HG02981 (cell line): ENCODE data around the gene WASF2.
A peak's percentile ranks its signal among the peaks of the same experiment; 100 is the strongest.
"Not testable (repeated sequence)": the region's sequence is repeated elsewhere in the genome, so short reads cannot be mapped to it uniquely, and the experiment has no call there.

Experiments used
- ATAC-seq: cut with Tn5 transposase; IDR thresholded peaks from one replicate; pipeline ENCODE4 v1.9.1; 2021; ENCODE audit warnings: mild to moderate bottlenecking, moderate library complexity; ENCODE audit not compliant: unreplicated experiment

Gene WASF2

GRCh38 chr1:27489973-27490741, at the start of gene WASF2:
Gene WASF2, minus strand, starts transcription at chr1:27490167. Its CDS starts 61,277 bp downstream, at chr1:27428890.
- ATAC-seq: peak; percentile 79

GRCh38 chr1:27538793-27539192, 48.8 kb upstream of the WASF2 start:
- ATAC-seq: no peak

- not testable (repeated sequence) for ATAC-seq
These were observed 48.3 kb upstream of the WASF2 start for GRCh38 chr1:27538305-27538676.

GRCh38 chr1:27536767-27537166, 46.8 kb upstream of the WASF2 start:
- no peak for ATAC-seq

GRCh38 chr1:27536010-27536757, 46.2 kb upstream of the WASF2 start:
- ATAC-seq: no peak

- ATAC-seq: no peak
These were observed 45.4 kb upstream of the WASF2 start for GRCh38 chr1:27535386-27535785.

- no peak for ATAC-seq
These were observed 42.2 kb upstream of the WASF2 start for GRCh38 chr1:27531959-27532685.

GRCh38 chr1:27530192-27530591, 40.2 kb upstream of the WASF2 start:
- ATAC-seq: no peak

- ATAC-seq: no peak
These were observed 39.7 kb upstream of the WASF2 start for GRCh38 chr1:27529704-27530018.

GRCh38 chr1:27528818-27529703, 39.1 kb upstream of the WASF2 start:
- no peak for ATAC-seq

GRCh38 chr1:27527890-27528817, 38.2 kb upstream of the WASF2 start:
- ATAC-seq: no peak

GRCh38 chr1:27527223-27527889, 37.4 kb upstream of the WASF2 start:
- no peak for ATAC-seq

- ATAC-seq: no peak
These were observed 36.7 kb upstream of the WASF2 start for GRCh38 chr1:27526569-27527222.

GRCh38 chr1:27525296-27526272, 35.6 kb upstream of the WASF2 start:
- ATAC-seq: no peak

- no peak for ATAC-seq
These were observed 33.5 kb upstream of the WASF2 start for GRCh38 chr1:27523337-27524020.

- ATAC-seq: no peak
These were observed 32.7 kb upstream of the WASF2 start for GRCh38 chr1:27522432-27523336.
